Muscle of leg (tissue), 11 donors: Measurements from ENCODE around the gene DNAJB6. TPM values are rescaled to one million over a fixed set of nuclear protein-coding genes. Genes with fewer than 3 reads are reported as not detected.
A peak's percentile ranks its signal among the peaks of the same experiment; 100 is the strongest.

Experiments
- DNase-seq: peaks from one replicate; pipeline ENCODE4 v3.0.0; 2013
- H3K27ac ChIP-seq: one replicate; pipeline ENCODE4 v1.5.1; 2013; ENCODE audit warnings: mild to moderate bottlenecking, low read length, control low read depth
- H3K27me3 ChIP-seq: one replicate; pipeline ENCODE4 v1.6.1; 2013; ENCODE audit warnings: low read length; ENCODE audit not compliant: control insufficient read depth, insufficient read depth
- H3K36me3 ChIP-seq: one replicate; pipeline ENCODE4 v1.6.1; 2013; ENCODE audit warnings: low read length; ENCODE audit not compliant: control insufficient read depth, insufficient read depth
- H3K4me1 ChIP-seq: one replicate; pipeline ENCODE4 v1.6.1; 2013; ENCODE audit warnings: low read length; ENCODE audit not compliant: control insufficient read depth, insufficient read depth
- H3K4me3 ChIP-seq: one replicate; pipeline ENCODE4 v1.5.1; 2013; ENCODE audit warnings: low read length, control low read depth
- H3K9me3 ChIP-seq: replicated peaks from 2 replicates; pipeline ENCODE4 v1.6.1; 2013; ENCODE audit warnings: low read depth, low read length; ENCODE audit not compliant: control insufficient read depth
- WGBS: methylation state at CpG from one replicate; pipeline ENCODE4 v1.1.5; 2013; ENCODE audit warnings: missing lambda C conversion rate; ENCODE audit not compliant: insufficient coverage; 5-methylcytosine and 5-hydroxymethylcytosine counted together
- polyA plus RNA-seq, 8 donors: library from polyadenylated mRNA; unstranded; fragments of 120-200 nt; gene quantifications; one replicate each; pipeline versions ENCODE4 v1.2.1 to v1.2.3, GENCODE V29; 2013; ENCODE audit warnings: inconsistent platforms in 1 of 8, low replicate concordance in 1 of 8; ENCODE audit not compliant: insufficient read length in 8 of 8, insufficient read depth in 1 of 8
- total RNA-seq: library from RNA; stranded (reverse); fragments of 120-200 nt; gene quantifications from one replicate; pipeline ENCODE4 v1.2.4, GENCODE V29; 2013

The DNAJB6 gene
- total and polyA plus RNA-seq, 9 donors = 76.1 to 137 (median 121) TPM

DNA sequence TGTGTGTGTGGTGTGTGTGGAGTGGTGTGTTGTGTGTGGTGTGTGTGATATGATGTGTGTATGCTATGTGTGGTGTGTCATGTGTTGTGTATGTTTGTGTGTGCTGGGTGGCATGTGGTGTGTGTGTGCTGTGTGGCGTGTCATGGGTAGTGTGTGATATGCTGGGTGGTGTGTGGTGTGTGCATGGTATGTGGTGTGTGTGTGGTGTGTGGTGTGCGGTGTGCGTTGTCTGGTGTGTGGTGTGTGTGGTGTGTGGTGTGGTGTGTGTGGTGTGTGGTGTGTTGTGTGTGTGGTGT, 37.5 kb upstream of the DNAJB6 start:
- WGBS = 93% methylated on average over 3 of the region's 3 CpGs
- no peak overlapping the region for H3K27ac ChIP-seq
- H3K27me3 ChIP-seq = peaks cover 3% of the 10 kb centered on the region
- DNase-seq = no peak
- no peaks in the 10 kb centered on the region for H3K9me3 ChIP-seq
- no peaks in the 10 kb centered on the region for H3K36me3 ChIP-seq
- H3K4me1 ChIP-seq = peaks cover 16% of the 10 kb centered on the region
- no peak overlapping the region for H3K4me3 ChIP-seq

DNA sequence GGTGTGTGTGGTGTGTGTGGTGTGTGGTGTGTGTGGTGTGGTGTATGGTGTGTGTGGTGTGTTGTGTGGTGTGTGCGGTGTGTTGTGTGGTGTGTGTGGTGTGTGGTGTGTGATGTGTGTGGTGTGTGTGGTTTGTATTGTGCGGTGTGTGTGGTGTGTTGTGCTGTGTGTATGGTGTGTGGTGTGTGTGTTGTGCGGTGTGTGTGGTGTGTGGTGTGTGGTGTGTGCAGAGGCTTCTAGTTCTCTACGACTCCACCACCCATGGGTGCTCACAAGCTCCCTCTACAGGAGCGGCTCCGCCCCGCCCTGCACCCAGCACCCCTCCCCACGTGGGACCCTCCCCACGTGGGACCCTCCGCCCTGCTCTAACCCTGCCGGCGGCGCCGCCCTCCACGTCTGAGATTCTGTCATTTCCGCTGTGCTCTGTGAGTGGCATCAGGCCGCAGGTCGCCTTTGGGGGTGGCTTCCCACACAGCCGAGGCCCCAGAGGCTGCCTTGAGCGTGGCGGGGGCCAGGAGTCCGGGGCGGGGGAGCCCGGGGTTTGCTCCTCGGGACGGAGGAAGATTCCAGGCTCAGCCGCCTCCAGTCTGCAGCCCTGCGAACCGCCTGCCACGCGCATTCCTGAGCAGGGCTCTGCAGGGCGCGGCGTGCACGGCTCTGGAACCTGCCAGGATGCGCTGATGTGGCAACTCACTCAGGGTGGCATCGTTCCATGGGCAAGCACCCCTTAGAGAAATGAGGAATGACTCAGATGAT, 37.0 kb upstream of the DNAJB6 start:
- H3K27ac ChIP-seq = peak overlapping the region; percentile 65
- H3K4me1 ChIP-seq = peaks cover 16% of the 10 kb centered on the region
- peaks cover 3% of the 10 kb centered on the region for H3K27me3 ChIP-seq
- H3K36me3 ChIP-seq = no peaks in the 10 kb centered on the region
- 54% methylated on average over 27 of the region's 37 CpGs for WGBS
- H3K4me3 ChIP-seq = no peak overlapping the region
- DNase-seq = peak; percentile 36
- H3K9me3 ChIP-seq = no peaks in the 10 kb centered on the region

DNA sequence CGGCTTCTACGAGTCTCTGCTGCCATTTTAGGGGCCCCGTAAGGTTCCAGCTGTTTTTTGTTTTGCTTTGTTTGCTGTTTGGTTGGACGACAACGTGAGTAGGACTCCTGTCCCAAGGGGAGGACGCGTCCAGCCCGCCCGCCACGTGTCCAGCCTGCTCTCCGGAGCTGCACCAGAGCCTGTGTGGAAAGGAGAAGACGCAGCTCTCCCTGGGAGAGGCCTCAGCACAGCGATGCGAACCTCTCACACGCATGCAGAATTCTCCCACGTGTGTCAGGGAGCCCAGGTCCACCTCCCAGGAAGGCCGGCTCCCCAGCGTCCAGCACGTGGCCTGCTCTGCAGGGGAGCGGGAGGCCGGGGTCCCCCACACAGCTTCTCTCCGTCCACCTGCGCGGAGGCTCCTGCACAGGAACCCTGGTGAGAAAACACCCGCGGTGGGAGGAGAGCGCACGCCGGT, 36.4 kb upstream of the DNAJB6 start:
- Histone ChIP-seq H3K4me1 (peaks cover 16% of the 10 kb centered on the region), H3K9me3 (no peaks in the 10 kb centered on the region), H3K4me3 (no peak overlapping the region), H3K27me3 (peaks cover 3% of the 10 kb centered on the region), H3K36me3 (no peaks in the 10 kb centered on the region), H3K27ac (peak overlapping the region; percentile 65)
- peak; percentile 88 for DNase-seq
- 55% methylated on average over 27 of the region's 29 CpGs for WGBS

DNA sequence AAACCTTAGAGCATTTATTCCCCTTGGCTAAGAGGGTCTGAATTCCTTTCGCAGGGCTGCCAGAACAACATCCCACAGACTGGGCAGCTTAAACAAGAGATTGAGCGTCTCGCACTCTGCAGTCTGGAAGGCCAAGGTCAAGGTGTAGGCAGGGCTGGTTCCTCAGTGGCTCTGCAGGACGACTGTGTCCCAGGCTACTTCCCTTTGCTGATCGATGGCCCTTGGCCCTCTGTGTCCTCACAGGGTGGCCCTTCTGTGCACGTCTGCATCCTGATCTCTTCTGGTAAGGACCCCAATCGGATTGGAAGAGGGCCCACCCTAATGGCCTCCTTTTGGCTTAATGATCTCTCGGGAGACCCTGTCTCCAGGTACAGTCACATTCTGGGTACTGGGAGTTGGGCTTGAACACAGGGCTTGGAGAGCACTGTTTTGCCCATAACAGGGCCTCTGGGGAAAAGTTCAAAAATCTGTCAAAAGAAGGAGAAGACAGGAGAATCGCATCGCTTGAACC, 35.1 kb upstream of the DNAJB6 start:
- Histone ChIP-seq H3K27ac (peak overlapping the region; percentile 10), H3K9me3 (no peaks in the 10 kb centered on the region), H3K27me3 (peaks cover 3% of the 10 kb centered on the region), H3K4me3 (no peak overlapping the region), H3K4me1 (peaks cover 16% of the 10 kb centered on the region), H3K36me3 (no peaks in the 10 kb centered on the region)
- no peak for DNase-seq
- 71% methylated on average over 8 of the region's 10 CpGs for WGBS

DNA sequence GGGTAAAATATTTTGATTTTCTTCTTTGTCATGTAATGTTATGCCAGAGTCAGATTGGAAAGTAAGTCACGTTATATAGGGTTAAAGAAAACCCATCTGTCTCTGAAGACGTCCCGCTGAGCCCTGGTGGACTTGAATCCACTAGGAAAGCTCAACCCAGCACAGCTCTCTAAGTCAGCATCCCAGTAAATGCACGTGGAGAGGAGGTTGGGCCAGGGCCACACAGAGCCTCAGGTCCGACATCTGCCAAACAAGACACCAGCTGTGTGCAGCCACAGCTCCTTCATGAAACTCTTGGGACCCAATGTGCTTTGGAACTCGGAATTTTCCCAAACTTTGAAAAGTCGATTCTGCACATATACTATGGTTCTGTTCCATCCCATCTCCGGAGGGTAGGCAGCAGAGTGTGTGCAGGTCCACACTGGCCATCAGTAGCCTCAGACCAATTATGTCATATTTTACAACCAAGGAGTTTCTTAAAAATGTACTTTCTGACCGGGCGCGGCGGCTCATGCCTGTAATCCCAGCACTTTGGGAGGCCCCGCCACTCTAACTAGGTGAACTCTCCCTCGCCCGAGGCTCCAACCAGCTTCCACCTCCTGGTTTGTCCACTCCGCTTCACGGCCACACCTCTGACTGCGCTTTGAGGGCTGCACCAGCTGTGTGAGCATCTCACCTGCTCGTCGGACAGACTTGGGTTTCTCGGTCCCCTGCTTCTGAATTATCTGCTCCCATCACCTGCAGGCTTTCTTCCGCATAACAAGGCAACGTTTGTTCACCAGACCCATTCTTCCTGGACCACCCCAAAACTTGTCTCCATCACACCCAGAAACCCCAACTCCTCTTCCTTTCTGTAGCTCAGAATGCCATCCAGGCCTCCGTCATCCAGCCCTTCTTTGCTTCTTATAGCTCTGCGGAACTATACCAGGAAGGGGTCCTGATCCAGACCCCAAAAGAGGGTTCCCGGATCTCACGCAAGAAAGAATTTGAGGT, 29.7 kb upstream of the DNAJB6 start:
- peak; percentile 88 for DNase-seq
- WGBS = 63% methylated on average over 23 of the region's 27 CpGs
- Histone ChIP-seq H3K4me1 (peaks cover 4% of the 10 kb centered on the region), H3K27me3 (peaks cover 2% of the 10 kb centered on the region), H3K36me3 (no peaks in the 10 kb centered on the region), H3K9me3 (no peaks in the 10 kb centered on the region), H3K27ac (no peak overlapping the region), H3K4me3 (no peak overlapping the region)

DNA sequence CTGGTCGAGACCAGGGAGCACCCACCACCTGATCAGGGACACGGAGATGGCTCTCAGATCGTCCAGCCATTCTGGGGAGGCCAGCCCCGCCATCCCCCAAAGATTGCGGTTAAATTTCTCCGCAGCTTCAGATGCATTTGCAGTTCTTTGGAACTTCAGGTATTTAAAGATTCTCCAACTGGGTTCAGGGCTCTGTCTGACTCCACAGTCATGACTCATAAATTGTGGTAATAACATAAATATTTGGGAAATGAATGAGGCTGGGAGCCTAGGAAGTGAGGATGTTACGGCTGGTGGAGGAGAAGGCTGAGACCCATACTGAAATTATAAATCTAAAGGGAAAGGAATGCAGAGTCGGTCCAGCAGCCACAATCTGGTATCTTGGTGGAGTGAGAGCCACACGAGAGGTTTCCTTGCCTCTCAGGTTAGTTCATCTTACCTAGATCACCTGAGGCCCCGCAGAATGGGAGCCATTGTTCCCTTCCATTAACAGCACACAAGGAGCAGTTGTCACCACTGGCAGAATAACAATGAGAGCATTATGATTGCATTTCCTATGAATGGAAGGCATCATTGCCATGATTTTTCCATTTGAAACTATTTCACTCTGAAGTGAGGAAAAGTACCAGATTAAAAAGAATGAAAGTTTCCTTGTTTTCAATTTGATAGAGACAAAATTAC, 26.7 kb upstream of the DNAJB6 start:
- peak; percentile 15 for DNase-seq
- Histone ChIP-seq H3K36me3 (no peaks in the 10 kb centered on the region), H3K27me3 (peaks cover 2% of the 10 kb centered on the region), H3K27ac (no peak overlapping the region), H3K9me3 (no peaks in the 10 kb centered on the region), H3K4me3 (no peak overlapping the region), H3K4me1 (peaks cover 4% of the 10 kb centered on the region)
- 71% methylated on average over 6 of the region's 10 CpGs for WGBS

DNA sequence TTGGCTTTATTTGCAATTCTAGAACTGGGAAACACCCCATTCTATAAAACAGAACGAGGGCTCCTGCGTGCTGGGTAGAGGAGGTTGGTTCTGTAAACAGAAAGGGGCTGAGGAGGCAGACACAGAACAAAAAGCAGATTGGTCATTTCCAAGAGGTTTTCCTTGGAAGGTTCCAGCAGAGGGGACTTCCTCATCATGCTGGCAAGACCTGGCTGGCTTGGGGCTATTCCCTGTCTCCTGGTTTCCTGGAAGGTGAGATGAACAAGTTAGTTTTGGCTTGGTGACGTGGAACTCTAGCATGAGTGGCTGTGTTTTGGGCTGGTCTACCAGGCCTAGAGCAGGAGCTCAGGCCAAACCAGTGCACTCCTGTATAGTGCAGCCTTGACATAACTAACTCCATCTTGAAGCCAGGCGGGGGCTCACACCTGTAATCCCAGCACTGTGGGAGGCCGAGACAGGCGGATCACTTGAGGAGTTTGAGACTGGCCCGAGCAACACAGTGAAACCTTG, 26.1 kb upstream of the DNAJB6 start:
- 83% methylated on average over 1 of the region's 7 CpGs for WGBS
- Histone ChIP-seq H3K4me1 (peaks cover 4% of the 10 kb centered on the region), H3K27me3 (peaks cover 2% of the 10 kb centered on the region), H3K27ac (no peak overlapping the region), H3K36me3 (no peaks in the 10 kb centered on the region), H3K4me3 (no peak overlapping the region), H3K9me3 (no peaks in the 10 kb centered on the region)
- no peak for DNase-seq

DNA sequence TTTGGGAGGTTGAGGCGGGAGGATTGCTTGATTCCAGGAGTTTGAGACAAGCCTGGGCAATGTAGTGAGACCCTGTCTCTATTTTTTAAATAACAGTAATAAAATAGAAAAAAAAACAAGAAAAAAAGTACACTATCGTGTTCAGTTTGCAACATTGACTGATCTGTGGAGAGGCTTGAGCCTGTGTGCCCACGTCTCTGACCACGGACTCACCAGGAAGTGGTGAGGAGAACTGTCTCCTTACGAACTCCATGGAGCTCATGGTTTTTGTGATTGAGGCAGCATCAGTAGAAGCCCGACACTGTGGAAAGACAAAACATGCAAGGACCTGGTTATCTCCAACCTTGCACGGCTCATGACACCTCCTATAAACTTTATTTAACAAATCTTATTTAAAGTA, 23.9 kb upstream of the DNAJB6 start:
- H3K27me3 ChIP-seq = no peaks in the 10 kb centered on the region
- peaks cover 4% of the 10 kb centered on the region for H3K4me1 ChIP-seq
- 88% methylated on average over 4 of the region's 7 CpGs for WGBS
- no peak overlapping the region for H3K27ac ChIP-seq
- no peaks in the 10 kb centered on the region for H3K36me3 ChIP-seq
- H3K4me3 ChIP-seq = no peak overlapping the region
- H3K9me3 ChIP-seq = no peaks in the 10 kb centered on the region
- DNase-seq = no peak

DNA sequence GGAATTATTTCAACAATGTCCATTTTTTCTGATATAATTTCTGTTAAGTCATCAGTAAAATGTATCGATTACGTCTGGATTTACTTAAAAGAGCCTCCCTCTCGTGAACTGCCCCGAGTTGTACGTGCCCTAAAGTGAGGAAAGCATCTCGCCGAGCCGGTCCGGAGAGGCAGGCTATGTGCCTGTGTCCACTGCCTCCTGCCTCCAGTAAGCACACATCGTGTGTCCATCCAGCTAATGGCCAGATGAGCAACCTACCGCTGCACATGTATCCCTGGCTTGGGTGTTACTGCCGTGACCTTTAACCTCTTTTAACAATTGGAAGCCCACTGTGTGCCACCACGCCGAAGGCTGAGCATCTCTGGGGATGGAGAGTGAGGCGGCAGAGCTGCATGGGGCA, 23.2 kb upstream of the DNAJB6 start:
- 82% methylated on average over 13 of the region's 15 CpGs for WGBS
- no peaks in the 10 kb centered on the region for H3K27me3 ChIP-seq
- H3K27ac ChIP-seq = no peak overlapping the region
- H3K4me1 ChIP-seq = peaks cover 4% of the 10 kb centered on the region
- H3K9me3 ChIP-seq = no peaks in the 10 kb centered on the region
- no peak overlapping the region for H3K4me3 ChIP-seq
- H3K36me3 ChIP-seq = no peaks in the 10 kb centered on the region
- DNase-seq = no peak
